GM18870 (cell line): ENCODE data around the gene PSMD11.

ENCODE experiments used
- ATAC-seq: cut with Tn5 transposase; IDR thresholded peaks from one replicate; pipeline ENCODE4 v1.9.1; 2021; ENCODE audit warnings: moderate library complexity; ENCODE audit not compliant: unreplicated experiment

Gene PSMD11

GRCh38 chr17:32463304-32463703 lies 19.0 kb downstream of the PSMD11 start:
- ATAC-seq = no peak

DNA sequence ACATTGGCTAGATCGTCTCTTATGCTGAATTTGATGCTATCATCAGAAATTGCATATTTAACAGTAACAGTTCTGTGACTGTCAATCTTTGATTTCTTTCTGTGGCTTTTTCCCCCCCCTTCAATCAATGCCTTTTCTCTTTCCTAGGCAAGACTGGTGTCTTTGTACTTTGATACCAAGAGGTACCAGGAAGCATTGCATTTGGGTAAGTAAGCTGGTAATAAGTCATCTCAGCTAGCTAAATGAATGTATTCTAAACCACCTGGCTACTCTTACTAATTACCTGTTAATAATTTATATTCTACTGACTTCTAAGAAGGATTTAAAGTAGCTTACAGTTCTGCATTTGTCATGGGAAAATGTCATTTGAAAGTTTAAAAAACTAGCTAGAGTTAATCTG lies 20.1 kb downstream of the PSMD11 start:
- no peak for ATAC-seq

DNA sequence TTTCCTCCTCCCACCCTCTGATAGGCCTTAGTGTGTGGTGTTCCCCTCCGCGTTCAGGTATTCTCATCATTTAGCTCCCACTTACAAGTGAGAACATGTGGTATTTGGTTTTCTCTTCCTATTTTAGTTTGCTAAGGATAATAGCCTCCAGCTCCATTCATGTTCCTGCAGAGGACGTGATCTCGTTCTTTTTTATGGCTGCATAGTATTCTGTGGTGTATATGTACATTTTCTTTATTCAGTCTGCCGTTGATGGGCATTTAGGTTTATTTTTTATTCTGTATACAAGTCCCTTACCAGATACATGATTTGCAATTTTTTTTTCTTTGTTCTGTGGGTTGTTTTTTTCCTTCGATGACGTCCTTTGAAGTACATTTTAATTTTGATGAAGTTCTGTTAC lies 23.6 kb downstream of the PSMD11 start:
- ATAC-seq = no peak

- ATAC-seq = no peak
These were observed 26.3 kb downstream of the PSMD11 start for GRCh38 chr17:32470405-32471167.

DNA sequence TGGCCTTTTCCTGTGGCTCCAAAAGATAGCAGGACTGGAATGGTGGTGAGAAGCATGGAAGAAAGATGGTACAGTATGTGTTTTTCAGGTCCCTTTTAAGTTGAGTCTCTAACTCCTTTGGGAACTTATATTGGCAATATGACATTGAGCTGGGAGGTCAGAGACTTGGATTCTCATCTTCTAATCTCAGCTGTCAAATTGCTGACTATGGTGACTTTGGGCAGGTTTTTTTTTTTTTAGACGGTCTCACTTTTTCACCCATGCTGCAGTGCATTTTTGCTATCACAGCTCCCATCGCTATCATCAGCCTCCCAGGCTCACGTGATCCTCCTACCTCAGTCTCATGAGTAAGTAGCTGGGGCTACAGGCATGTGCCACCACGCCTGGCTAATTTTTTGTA lies 27.3 kb downstream of the PSMD11 start:
- ATAC-seq = no peak

DNA sequence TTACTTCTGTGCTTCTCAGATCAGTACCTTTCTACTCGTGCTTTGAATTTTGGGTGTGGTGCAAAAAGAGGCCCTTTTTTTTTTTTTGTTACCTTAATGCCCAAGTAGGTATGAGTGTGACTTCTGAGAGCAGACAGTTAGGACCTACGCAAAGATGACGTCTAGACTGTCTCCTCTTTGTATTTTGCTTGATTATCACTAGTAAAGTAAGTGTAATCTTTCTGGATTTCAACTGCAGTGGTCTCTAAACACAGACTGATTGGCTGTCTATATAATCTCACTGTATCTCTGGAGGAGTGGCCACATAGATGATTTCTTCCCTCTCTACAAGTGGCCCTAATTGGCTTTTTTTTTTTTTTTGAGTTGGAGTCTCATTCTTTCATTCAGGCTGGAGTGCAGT lies 30.9 kb downstream of the PSMD11 start:
- ATAC-seq = no peak

GRCh38 chr17:32477220-32477619 lies 32.9 kb downstream of the PSMD11 start:
- no peak for ATAC-seq

DNA sequence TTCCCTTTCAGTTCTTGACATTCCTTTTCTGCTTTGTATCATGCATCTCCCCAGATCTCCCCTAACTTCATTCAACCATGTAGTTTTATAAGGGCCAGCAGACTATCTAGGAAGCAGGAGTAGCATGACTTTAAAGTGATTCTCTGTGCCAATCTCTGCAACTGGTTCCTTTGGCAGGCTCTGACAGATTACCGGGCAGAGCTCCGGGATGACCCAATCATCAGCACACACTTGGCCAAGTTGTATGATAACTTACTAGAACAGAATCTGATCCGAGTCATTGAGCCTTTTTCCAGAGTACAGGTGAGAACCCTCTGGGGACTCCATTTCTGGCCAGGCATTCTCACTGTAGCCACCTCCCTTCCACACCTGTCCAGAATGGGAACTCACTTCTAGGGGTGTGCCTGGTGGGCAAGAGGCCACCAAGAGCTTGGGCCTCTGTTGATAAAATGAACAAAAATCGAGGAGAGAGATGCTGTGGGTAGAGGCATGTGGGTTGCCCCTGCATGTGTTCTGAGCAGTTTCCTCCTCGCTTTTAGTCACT lies 34.8 kb downstream of the PSMD11 start:
- ATAC-seq = no peak

- ATAC-seq = no peak
These were observed 36.9 kb downstream of the PSMD11 start for GRCh38 chr17:32481193-32481592.

- no peak for ATAC-seq
These were observed 38.4 kb downstream of the PSMD11 start for GRCh38 chr17:32482568-32483320.

DNA sequence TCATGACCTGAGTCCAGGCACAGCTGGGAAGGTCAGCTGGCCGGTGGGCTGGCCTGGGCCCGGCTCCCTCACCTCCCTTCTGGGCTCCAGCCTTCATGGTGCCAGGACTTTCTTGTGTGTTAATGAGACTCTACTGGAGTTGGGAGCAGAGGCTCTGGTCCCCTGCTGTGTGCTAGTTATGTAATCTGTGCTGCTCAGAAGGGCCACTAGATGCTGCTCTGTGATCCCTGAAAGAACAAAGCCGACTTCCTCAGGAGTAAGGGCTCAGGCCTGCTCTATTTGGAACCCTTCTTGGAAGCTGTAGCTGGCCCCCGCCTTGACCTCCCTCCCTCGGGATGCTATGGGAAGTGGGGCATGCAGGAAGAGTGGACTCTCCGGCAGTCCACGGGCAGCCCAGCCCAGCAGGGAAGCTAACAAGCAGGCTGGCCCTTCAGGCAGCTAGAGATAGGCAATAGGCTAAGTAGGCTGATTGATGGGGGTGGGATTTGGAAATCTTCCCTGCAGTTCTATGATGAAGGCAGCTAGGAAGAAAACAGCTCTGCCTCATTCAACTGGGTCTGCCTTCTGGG lies 39.2 kb downstream of the PSMD11 start:
- no peak for ATAC-seq

DNA sequence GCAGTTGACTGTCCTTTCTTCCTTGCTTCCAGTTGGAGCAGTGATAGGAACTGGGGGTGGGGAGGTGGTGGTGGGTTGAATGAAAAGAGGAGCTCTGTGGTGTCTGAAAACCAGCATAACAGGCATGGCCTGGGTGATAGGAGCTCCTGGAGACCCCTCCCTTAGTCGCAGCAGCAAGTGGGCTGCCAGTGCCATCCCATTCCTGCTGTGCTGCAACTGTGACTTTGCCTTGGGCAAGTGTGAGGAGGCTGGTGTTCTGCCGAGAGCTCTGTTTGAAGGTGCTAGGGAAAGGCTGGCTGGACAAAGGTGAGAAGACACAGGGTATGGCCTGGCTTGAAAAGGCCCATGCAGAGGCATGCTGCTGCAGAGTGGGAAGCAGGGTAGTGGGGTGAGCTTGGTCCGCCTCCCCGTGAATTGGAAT lies 39.7 kb downstream of the PSMD11 start:
- ATAC-seq = no peak

GRCh38 chr17:32484628-32485027 lies 40.3 kb downstream of the PSMD11 start:
- no peak for ATAC-seq

DNA sequence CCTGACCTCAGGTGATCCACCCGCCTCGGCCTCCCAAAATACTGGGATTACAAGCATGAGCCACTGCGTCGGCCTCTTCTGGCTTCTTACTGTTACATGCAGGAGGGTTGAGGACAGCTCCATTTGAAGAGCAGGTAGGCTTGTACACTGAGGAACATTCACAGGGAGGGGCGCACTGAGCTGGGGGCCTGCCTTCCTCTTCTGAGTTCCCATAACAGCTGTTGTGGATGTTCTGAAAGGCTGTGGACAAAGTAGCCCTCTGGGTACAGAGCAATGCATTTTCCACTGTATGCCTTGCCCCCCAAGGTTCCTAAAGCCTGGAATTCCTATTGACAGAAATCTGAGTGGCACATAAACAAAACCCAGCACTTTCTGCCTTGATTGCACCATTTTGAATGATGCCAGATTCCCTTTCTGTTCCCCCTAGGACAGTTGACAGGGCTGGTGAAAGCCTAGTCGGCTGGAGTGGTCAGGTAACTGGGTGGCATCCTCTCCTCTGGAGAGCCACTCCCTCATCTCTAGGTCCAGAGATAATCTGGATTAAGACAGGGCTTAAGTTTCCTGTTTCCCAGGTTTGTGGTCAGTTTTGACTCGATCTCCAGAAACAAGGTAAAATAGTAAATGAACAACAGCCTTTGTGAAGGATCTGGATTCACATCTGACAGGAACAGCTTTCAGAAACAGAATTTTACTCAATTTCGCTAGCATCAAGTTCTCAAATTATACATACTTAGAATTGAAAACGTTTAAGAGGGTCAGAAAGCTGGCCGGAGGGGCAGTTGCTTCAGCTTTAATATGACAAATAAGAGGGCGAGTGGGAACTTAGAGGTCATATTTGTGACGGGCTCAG lies 41.2 kb downstream of the PSMD11 start:
- ATAC-seq = no peak

DNA sequence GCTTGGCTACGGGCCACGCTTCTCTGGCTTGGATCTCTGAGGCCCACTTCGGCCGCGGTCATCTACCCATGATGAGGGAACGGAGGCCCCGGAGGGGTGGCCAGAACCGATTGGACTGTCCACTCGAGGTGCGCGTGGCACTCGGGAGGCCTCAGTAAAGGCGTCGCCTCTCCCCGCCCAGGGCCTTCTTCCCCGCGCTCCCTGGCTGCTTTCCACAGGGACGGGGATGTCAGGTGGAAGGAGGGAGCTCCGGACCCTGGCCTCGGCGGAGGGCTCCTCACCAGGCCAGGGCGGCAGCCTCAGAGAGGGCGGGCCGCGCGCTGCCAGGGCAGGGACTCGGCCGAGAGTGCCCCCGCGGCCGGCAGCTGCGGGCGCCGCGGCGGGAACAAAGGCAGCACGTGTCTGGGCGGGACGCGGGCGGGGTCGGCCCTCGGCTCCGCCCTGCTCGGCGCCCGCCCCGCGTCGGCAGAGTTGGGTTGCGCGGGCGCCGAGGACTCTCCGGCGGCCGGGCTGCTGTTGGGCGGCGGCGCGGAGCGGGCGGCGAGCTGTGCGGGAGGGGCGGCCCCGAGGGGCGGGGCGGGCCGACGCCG lies 41.9 kb downstream of the PSMD11 start:
- ATAC-seq = no peak

DNA sequence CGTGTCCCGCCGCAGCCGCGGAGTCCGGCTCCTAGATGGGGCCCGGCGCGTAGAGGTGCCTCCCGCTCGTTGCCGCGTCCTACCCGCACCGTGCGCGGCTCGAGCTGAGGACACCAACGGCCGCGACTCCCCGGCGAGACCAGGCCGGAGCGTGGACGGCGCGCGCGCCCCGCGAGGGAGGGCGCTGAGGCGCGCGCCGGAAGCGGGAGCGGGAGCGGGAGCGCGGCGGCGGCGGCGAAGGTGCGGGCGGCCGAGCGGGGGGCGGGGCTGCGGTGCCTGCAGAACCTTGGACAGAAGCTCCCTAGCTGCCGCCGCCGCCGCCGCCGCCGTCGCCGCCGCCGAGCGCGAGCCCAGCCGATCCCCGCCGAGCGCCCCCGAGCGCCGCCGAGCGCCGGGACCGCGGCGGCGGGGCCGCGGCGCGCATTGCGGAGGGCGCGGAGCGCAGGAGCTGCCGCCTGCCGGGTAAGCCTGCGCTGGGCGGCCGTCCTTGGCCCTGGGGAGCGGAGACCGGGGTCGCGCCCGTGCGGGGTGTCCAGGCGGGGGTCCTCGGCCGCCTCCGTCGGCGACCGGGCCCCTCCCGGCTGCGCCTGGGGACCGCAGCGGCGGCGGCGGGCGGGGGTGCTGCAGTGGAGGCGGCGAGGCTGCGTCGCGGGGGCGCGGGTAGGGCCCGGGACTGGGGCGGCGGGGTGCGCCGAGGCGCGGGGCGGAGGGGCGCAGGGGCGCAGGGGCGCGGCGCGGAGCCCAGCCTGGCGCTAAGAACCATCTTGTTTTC lies 42.6 kb downstream of the PSMD11 start, which contains the start of gene CDK5R1:
TSS of gene CDK5R1 (plus strand) at position 293 of the 772 bp plus-strand sequence. CDS start 628 bp downstream, outside the sequence.
- ATAC-seq = no peak

DNA sequence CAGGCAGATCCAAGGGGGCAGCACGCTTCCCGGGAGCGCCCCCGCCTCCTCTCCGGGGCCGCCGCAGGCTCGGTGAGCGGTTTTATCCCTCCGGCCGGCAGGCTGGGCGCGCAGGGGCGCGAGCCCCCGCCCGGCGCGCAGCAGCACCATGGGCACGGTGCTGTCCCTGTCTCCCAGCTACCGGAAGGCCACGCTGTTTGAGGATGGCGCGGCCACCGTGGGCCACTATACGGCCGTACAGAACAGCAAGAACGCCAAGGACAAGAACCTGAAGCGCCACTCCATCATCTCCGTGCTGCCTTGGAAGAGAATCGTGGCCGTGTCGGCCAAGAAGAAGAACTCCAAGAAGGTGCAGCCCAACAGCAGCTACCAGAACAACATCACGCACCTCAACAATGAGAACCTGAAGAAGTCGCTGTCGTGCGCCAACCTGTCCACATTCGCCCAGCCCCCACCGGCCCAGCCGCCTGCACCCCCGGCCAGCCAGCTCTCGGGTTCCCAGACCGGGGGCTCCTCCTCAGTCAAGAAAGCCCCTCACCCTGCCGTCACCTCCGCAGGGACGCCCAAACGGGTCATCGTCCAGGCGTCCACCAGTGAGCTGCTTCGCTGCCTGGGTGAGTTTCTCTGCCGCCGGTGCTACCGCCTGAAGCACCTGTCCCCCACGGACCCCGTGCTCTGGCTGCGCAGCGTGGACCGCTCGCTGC lies 43.3 kb downstream of the PSMD11 start:
- ATAC-seq = no peak

GRCh38 chr17:32488177-32488542 lies 43.9 kb downstream of the PSMD11 start:
- ATAC-seq = no peak

DNA sequence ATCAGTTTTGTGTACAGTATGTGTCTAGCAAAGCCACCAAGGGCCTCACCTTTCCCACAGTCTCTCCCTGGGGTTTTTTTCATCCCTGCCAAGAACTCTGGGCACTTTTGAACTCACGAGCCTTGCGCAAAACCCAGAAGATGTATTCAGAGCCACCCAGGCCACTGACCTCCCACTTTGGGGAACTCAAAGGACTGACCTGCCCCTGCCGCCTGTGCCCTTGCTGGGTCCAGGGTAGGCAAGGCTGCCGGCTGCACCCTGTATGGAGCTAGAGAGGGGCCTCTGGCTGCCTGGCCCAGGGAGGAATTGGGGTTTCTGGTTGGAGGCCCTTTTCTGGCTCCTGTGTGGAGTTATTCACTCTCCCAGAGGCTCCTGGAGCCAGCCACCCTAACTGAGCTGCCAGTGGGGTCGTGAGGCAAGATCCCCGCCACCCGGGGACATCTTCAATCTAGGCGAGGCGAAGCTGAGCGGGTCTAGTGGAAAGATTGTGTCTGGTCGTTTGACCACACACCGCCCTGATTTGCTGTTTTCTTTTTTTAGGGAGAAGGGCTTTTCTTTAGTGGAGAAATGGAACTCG lies 44.4 kb downstream of the PSMD11 start:
- no peak for ATAC-seq
